WTC11 (cell line): Measurements from ENCODE around the gene COL4A1.

ENCODE experiments used
- ATF6 ChIP-seq: sonication (generic); formaldehyde crosslinking; IDR thresholded peaks from 2 replicates; pipeline ENCODE4 v1.8.1; 2023; ENCODE audit warnings: mild to moderate bottlenecking, missing genetic modification reagents
- ELF4 ChIP-seq: sonication (generic); formaldehyde crosslinking; IDR thresholded peaks from 2 replicates; pipeline ENCODE4 v1.8.1; 2022; ENCODE audit warnings: low read depth, mild to moderate bottlenecking, moderate library complexity, missing genetic modification reagents
- FOXP4 ChIP-seq: sonication (generic); formaldehyde crosslinking; IDR thresholded peaks from 2 replicates; pipeline ENCODE4 v1.8.0; 2022; ENCODE audit warnings: mild to moderate bottlenecking, missing genetic modification reagents
- GRHL2 ChIP-seq: fragments of 250-450 bp; sonication (Bioruptor Pico); IDR thresholded peaks from 2 replicates; pipeline ENCODE4 v1.8.0; 2022; ENCODE audit warnings: mild to moderate bottlenecking, moderate library complexity; ENCODE audit not compliant: insufficient replicate concordance, severe bottlenecking
- TF ChIP-seq, protein P1 (sequence below): fragments of 200-600 bp; IDR thresholded peaks from 2 replicates; pipeline ENCODE4 v1.8.0; 2022; ENCODE audit warnings: antibody characterized with exemption
- TF ChIP-seq, protein P2 (sequence below): sonication (generic); formaldehyde crosslinking; IDR thresholded peaks from 2 replicates; pipeline ENCODE4 v1.8.1; 2023; ENCODE audit warnings: mild to moderate bottlenecking, missing genetic modification reagents

DNA sequence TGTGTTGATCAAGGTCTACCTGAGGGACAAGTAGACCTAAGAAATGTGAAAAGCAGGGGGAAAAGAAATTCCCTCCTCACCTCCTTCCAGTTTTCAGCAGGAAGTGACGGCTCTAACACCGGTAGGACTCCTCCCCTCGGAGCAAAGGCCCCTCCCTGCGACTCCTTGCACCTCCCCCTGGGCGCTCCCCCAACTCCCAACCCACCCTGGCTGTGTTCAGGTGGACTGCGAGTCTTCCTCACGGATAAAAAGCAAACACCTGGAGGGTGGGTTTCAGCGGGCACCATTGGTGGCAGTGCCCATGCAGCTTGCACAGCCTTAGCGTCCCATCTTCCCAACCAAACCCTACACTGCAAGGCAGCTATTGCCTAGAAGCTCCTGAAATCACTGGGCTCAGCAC lies 124.5 kb downstream of the COL4A1 start:
- TF ChIP-seq FOXP4 (CRISPR knock-in tag) (no peak), ATF6 (CRISPR knock-in tag) (no peak), ELF4 (no peak), GRHL2 (CRISPR knock-in tag) (no peak)
- TF ChIP-seq, protein P1, sequence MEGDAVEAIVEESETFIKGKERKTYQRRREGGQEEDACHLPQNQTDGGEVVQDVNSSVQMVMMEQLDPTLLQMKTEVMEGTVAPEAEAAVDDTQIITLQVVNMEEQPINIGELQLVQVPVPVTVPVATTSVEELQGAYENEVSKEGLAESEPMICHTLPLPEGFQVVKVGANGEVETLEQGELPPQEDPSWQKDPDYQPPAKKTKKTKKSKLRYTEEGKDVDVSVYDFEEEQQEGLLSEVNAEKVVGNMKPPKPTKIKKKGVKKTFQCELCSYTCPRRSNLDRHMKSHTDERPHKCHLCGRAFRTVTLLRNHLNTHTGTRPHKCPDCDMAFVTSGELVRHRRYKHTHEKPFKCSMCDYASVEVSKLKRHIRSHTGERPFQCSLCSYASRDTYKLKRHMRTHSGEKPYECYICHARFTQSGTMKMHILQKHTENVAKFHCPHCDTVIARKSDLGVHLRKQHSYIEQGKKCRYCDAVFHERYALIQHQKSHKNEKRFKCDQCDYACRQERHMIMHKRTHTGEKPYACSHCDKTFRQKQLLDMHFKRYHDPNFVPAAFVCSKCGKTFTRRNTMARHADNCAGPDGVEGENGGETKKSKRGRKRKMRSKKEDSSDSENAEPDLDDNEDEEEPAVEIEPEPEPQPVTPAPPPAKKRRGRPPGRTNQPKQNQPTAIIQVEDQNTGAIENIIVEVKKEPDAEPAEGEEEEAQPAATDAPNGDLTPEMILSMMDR, result no peak
- TF ChIP-seq, protein P2, sequence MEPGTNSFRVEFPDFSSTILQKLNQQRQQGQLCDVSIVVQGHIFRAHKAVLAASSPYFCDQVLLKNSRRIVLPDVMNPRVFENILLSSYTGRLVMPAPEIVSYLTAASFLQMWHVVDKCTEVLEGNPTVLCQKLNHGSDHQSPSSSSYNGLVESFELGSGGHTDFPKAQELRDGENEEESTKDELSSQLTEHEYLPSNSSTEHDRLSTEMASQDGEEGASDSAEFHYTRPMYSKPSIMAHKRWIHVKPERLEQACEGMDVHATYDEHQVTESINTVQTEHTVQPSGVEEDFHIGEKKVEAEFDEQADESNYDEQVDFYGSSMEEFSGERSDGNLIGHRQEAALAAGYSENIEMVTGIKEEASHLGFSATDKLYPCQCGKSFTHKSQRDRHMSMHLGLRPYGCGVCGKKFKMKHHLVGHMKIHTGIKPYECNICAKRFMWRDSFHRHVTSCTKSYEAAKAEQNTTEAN, result no peak
